ENCODE measurements around the gene MRPL53.

DNA sequence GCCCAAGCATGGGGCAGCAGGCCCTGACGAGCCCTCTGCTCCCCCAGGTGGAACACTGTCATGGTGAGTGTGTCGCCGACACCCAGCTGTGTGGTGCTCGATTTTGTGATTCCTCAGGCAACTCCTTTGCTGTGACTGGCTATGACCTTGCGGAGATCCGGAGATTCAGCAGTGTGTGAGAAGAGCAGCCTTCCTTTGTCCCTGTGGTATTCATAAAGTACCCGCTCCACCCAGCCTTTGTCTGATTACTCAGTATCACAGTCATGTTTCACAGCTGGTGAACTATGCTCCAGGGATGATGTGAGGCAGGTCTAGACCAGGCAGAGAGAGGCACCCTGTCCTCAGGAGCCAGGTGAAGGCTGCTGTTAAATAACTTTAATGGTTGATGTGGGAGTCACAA is 47.0 kb downstream of the MRPL53 start:
- no peak for TF ChIP-seq CTCF (IDR thresholded peaks at IDR 0.05; ENCODE audit: insufficient read depth, low read length, poor library complexity, severe bottlenecking)
- no peak for TF ChIP-seq EZH2phosphoT487 (conservative IDR thresholded peaks at IDR 0.05; ENCODE audit: low read length)

All from SU-DHL-6 (cell line).